ENCODE results near the gene UBAC1.

The UBAC1 gene

DNA sequence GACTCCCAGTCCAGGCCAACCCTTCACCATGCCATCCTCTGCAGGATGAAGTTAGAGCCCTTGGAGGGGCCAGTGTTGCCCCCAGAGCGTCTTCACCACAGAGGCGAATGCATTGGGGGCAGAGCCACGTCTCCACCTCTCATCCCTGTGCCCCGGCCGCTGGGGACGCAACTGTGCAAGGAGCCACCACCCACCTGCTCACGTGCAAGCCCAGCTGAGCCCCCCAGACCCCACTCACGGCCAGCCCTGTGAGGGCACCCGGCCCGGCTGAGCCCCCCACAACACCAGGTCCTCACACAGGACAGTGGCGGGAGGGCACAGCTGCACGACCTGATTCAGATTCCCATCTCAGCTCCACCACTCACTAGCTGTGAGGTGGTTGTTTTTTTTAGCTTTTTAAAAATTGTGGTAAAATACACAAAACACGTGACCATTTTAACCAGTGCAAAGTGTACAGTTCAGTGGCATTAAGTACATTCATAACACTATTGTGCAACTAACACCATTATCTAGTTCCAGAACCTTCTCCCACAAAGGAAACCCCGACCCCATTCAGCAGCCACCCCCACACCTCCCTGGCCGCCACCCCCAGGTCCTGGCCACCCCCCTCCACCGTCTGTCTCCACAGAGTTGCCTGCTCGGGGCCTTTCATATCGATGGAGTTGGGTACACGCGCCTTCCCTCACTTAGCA, 33.5 kb upstream of the UBAC1 start:
- Histone ChIP-seq H3K27ac (ENCODE audit: low read depth in 2 of 2, low read length in 2 of 2) (no peak overlapping the region), H3K4me1 (ENCODE audit: control insufficient read depth in 2 of 2, insufficient read depth in 2 of 2, low read length in 2 of 2) (peaks cover 16 to 17% of the 10 kb centered on the region in 2 donors), H3K9ac (ENCODE audit: low read depth in 1 of 2, low read length in 2 of 2) (no peak overlapping the region), H3K9me3 (ENCODE audit: control insufficient read depth in 2 of 2, low read length in 2 of 2) (no peaks in the 10 kb centered on the region), H3K27me3 (ENCODE audit: control insufficient read depth in 2 of 2, insufficient read depth in 2 of 2, low read length in 2 of 2) (peaks cover 0 to 3% of the 10 kb centered on the region in 2 donors), H3K4me3 (ENCODE audit: low read length in 2 of 2) (no peak overlapping the region), H3K36me3 (ENCODE audit: control insufficient read depth in 2 of 2, insufficient read depth in 2 of 2, low read length in 2 of 2) (no peaks in the 10 kb centered on the region)

DNA sequence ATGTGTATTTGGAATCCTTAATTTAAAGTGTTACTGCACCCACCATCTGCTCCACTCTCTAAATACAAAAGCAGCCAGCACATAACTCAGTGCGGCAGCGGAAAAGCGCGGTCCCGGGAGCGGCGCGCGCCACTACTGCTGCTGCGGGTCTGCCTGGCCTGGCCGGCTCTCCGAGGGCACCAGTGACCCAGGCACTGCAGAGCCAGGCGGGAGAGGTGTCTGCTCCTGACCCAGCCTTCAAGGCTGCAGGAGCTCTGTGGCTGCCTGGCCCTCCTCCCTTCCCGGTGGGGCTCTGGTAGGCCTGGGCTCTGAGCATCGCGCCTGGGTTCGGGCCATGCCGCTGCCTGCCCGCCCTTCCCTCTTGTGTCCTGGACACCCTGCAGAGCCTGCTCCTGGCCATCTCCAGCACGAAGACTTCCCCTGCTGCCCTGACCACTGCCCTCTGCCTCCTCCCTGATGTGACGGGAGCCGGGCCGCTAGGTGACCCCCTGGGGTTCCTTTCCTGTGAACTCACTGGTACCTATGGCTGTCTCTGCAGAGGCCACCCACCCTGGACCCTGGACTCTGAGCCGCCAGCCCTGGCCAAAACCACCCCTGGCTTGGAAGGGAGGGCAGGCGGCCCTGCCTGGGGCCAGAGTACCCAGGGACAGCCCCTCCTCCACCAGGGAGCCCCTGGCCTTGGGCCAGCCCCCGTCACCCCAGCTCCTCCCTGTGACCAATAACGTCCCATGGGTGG, 32.8 kb upstream of the UBAC1 start:
- H3K9ac ChIP-seq (ENCODE audit: low read depth in 1 of 2, low read length in 2 of 2): no peak overlapping the region
- peak overlapping the region in 1 of 2 donors; percentile 83 for H3K27ac ChIP-seq (ENCODE audit: low read depth in 2 of 2, low read length in 2 of 2)
- H3K27me3 ChIP-seq (ENCODE audit: control insufficient read depth in 2 of 2, insufficient read depth in 2 of 2, low read length in 2 of 2): peaks cover 2 to 3% of the 10 kb centered on the region in 2 donors
- H3K9me3 ChIP-seq (ENCODE audit: control insufficient read depth in 2 of 2, low read length in 2 of 2): no peaks in the 10 kb centered on the region
- H3K36me3 ChIP-seq (ENCODE audit: control insufficient read depth in 2 of 2, insufficient read depth in 2 of 2, low read length in 2 of 2): no peaks in the 10 kb centered on the region
- peaks cover 16 to 17% of the 10 kb centered on the region in 2 donors for H3K4me1 ChIP-seq (ENCODE audit: control insufficient read depth in 2 of 2, insufficient read depth in 2 of 2, low read length in 2 of 2)
- no peak overlapping the region for H3K4me3 ChIP-seq (ENCODE audit: low read length in 2 of 2)

DNA sequence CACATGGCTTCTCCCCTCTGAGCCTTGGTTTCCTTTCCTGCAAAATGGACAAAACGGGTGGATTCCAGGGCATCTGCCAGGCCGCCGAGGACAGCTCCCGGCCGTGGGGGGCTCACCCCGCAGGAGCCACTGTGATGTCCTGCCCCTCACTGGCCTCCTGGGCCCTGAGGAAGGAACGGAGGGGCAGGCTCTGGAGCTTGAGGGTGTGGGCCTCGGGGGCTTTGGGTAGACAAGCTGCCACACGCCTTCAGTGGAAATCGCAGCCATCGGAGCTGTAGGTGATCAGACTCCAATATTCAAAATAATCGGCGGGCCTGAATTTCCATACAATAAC, 32.2 kb upstream of the UBAC1 start:
- Histone ChIP-seq H3K9me3 (ENCODE audit: control insufficient read depth in 2 of 2, low read length in 2 of 2) (no peaks in the 10 kb centered on the region), H3K27ac (ENCODE audit: low read depth in 2 of 2, low read length in 2 of 2) (peak overlapping the region; percentile 79 to 83), H3K9ac (ENCODE audit: low read depth in 1 of 2, low read length in 2 of 2) (peak overlapping the region in 1 of 2 donors; percentile 57), H3K4me1 (ENCODE audit: control insufficient read depth in 2 of 2, insufficient read depth in 2 of 2, low read length in 2 of 2) (peaks cover 16 to 17% of the 10 kb centered on the region in 2 donors), H3K27me3 (ENCODE audit: control insufficient read depth in 2 of 2, insufficient read depth in 2 of 2, low read length in 2 of 2) (peaks cover 2 to 3% of the 10 kb centered on the region in 2 donors), H3K4me3 (ENCODE audit: low read length in 2 of 2) (no peak overlapping the region), H3K36me3 (ENCODE audit: control insufficient read depth in 2 of 2, insufficient read depth in 2 of 2, low read length in 2 of 2) (no peaks in the 10 kb centered on the region)

DNA sequence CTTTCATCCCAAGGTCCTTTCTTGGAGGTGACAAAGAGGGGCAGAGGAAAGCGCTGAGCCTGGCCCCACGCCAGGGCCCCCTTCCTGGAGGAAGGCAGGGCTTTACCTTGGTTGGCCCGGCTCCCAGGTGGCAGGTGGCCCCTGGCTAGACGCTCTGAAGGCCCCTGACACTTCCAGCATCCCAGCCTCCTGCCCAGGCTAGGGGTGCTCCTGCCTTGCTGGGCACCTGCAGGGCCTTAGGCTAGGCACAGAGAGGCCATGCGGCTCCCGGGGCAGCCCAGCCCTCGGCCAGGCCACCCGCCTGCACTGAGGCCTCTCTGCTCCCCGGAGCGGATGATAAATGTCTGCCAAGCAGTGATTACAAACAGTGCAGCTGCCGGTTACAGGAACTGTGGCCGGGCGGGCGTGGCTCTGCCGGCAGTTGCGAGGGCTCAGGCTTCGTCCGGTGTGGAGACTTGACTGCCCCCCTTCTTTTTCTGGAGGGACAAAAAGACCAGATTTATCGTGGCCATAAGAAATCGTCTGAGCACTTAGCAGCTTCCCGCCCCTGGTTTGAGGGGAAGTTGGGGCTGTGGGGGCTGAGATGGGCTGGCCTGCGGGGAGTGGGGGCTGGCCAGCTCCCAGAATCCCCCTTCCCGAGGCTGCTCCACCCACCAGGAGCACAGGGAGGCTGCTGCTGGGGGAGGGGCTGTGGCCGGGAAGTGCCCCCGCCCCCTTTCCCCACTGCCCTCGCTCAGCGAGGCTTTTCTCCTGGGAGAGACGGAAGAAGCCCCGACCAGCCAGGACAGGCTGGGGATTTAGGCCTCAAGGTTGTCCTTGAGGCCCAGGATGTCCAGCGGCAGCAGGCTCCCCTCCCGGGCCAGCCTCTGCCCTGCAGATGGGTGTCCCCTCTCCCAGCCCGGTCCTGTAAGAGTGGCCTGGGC, 31.6 kb upstream of the UBAC1 start:
- Histone ChIP-seq H3K27ac (ENCODE audit: low read depth in 2 of 2, low read length in 2 of 2) (peak overlapping the region; percentile 79 to 83), H3K4me1 (ENCODE audit: control insufficient read depth in 2 of 2, insufficient read depth in 2 of 2, low read length in 2 of 2) (peaks cover 16 to 17% of the 10 kb centered on the region in 2 donors), H3K9me3 (ENCODE audit: control insufficient read depth in 2 of 2, low read length in 2 of 2) (no peaks in the 10 kb centered on the region), H3K9ac (ENCODE audit: low read depth in 1 of 2, low read length in 2 of 2) (peak overlapping the region; percentile 24 to 57), H3K27me3 (ENCODE audit: control insufficient read depth in 2 of 2, insufficient read depth in 2 of 2, low read length in 2 of 2) (peaks cover 2 to 3% of the 10 kb centered on the region in 2 donors), H3K36me3 (ENCODE audit: control insufficient read depth in 2 of 2, insufficient read depth in 2 of 2, low read length in 2 of 2) (no peaks in the 10 kb centered on the region), H3K4me3 (ENCODE audit: low read length in 2 of 2) (peak overlapping the region; percentile 20 to 41)

DNA sequence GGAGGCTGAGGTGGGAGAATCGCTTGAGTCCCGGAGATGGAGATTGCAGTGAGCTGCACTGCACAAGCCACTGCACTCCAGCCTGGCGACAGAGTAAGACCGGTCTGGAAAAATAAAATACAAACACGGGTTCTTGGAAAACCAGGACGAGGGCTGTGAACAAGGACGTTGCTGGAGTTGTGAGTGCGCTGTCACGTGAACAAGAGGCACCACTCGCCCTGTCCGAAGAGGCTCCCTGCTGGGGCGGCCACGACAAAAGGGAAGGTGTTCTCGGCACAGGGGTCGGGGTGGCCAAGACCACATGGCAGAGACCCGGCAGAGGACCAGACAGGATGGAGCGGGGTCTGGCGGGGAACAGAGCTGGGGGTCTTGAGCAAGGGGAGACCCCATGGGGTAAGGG, 30.6 kb upstream of the UBAC1 start:
- H3K4me1 ChIP-seq (ENCODE audit: control insufficient read depth in 2 of 2, insufficient read depth in 2 of 2, low read length in 2 of 2): peaks cover 16 to 17% of the 10 kb centered on the region in 2 donors
- peak overlapping the region in 1 of 2 donors; percentile 83 for H3K27ac ChIP-seq (ENCODE audit: low read depth in 2 of 2, low read length in 2 of 2)
- no peaks in the 10 kb centered on the region for H3K9me3 ChIP-seq (ENCODE audit: control insufficient read depth in 2 of 2, low read length in 2 of 2)
- H3K4me3 ChIP-seq (ENCODE audit: low read length in 2 of 2): no peak overlapping the region
- peaks cover 2 to 3% of the 10 kb centered on the region in 2 donors for H3K27me3 ChIP-seq (ENCODE audit: control insufficient read depth in 2 of 2, insufficient read depth in 2 of 2, low read length in 2 of 2)
- no peak overlapping the region for H3K9ac ChIP-seq (ENCODE audit: low read depth in 1 of 2, low read length in 2 of 2)
- no peaks in the 10 kb centered on the region for H3K36me3 ChIP-seq (ENCODE audit: control insufficient read depth in 2 of 2, insufficient read depth in 2 of 2, low read length in 2 of 2)

DNA sequence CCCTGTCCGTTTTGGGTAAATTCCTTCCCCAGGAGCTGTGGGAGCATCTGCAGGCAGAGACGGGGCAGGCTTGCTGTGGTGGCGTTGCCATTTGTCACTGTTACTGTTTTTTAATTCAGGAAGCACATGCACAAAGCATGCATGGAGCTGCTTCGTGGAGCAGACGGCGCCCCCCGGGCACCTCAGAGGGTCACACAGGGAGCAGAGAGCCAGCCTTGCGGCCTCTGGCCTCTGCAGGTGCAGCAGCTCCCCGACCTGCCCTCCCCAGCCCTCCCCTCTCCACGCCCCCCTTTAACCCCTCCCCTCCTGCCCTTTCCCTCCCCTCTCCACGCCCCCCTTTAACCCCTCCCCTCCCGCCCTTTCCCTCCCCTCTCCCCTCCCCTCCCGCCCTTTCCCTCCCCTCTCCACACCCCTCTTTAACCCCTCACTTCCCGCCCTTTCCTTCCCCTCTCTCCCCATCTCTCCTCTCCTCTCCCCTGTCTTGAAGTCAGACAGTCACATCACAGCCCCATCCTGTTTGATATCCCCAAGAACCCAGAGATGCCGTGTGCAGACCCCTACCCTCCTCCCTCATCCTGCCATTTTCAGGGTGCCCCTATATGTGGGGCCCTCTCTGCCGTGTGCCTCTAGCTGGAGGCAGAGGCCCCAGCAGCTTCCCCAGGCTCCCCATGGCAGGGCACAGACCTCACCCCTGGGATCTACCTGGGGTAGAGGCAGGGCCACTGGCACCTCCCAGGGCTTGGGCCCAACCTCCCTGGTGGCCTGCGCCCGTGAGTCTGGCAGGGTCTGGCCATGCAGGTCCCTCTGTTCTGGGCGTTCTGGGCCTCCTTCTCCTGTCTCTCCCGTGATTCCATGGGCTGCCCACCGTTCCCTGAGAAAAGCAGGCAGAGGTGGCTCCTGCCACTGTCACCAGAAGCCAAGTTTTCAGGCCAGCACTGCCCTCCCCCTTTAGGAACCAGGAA, 29.6 kb upstream of the UBAC1 start:
- H3K4me3 ChIP-seq (ENCODE audit: low read length in 2 of 2): no peak overlapping the region
- H3K36me3 ChIP-seq (ENCODE audit: control insufficient read depth in 2 of 2, insufficient read depth in 2 of 2, low read length in 2 of 2): no peaks in the 10 kb centered on the region
- no peak overlapping the region for H3K9ac ChIP-seq (ENCODE audit: low read depth in 1 of 2, low read length in 2 of 2)
- no peak overlapping the region for H3K27ac ChIP-seq (ENCODE audit: low read depth in 2 of 2, low read length in 2 of 2)
- no peaks in the 10 kb centered on the region for H3K9me3 ChIP-seq (ENCODE audit: control insufficient read depth in 2 of 2, low read length in 2 of 2)
- H3K27me3 ChIP-seq (ENCODE audit: control insufficient read depth in 2 of 2, insufficient read depth in 2 of 2, low read length in 2 of 2): peaks cover 2 to 3% of the 10 kb centered on the region in 2 donors
- peaks cover 16 to 17% of the 10 kb centered on the region in 2 donors for H3K4me1 ChIP-seq (ENCODE audit: control insufficient read depth in 2 of 2, insufficient read depth in 2 of 2, low read length in 2 of 2)

DNA sequence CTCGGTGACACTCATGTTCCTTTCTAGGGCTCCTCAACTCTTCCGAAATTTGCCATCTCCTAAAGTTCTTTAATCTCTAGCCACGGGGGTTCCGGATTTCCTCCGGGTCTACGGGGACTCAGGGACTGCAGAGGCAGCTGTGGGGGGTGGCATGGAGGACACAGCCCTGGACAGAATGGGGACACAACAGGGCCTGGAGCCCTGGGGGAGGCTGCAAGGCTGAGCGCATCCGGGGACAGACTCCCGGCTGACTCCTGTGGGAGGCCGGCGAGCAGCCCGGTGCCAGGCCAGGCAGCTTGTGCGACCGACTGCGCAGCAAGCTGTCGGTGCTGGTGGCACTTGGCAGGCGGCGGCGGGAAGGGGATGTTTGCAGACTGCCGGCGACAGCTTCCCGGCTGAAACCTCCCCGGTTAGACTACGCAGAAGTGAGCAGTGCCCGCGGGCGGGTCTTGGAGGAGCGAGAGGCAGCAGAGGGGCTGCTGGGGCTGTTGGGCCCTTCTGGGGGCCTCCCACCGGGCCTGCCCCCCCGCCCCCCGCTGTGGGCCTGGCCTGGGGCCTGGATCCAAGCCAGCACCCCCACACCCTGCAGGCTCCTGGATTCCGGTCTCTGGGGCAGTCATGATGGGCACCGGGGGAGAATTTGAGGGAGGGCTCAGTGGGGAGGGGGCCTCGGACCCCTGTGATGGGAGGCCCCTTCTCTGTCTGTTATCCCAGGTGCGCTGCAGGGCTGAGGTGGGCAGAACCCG, 28.7 kb upstream of the UBAC1 start:
- H3K4me3 ChIP-seq (ENCODE audit: low read length in 2 of 2): no peak overlapping the region
- H3K27me3 ChIP-seq (ENCODE audit: control insufficient read depth in 2 of 2, insufficient read depth in 2 of 2, low read length in 2 of 2): peaks cover 2 to 3% of the 10 kb centered on the region in 2 donors
- no peak overlapping the region for H3K27ac ChIP-seq (ENCODE audit: low read depth in 2 of 2, low read length in 2 of 2)
- peaks cover 16 to 17% of the 10 kb centered on the region in 2 donors for H3K4me1 ChIP-seq (ENCODE audit: control insufficient read depth in 2 of 2, insufficient read depth in 2 of 2, low read length in 2 of 2)
- no peaks in the 10 kb centered on the region for H3K9me3 ChIP-seq (ENCODE audit: control insufficient read depth in 2 of 2, low read length in 2 of 2)
- no peak overlapping the region for H3K9ac ChIP-seq (ENCODE audit: low read depth in 1 of 2, low read length in 2 of 2)
- H3K36me3 ChIP-seq (ENCODE audit: control insufficient read depth in 2 of 2, insufficient read depth in 2 of 2, low read length in 2 of 2): no peaks in the 10 kb centered on the region

DNA sequence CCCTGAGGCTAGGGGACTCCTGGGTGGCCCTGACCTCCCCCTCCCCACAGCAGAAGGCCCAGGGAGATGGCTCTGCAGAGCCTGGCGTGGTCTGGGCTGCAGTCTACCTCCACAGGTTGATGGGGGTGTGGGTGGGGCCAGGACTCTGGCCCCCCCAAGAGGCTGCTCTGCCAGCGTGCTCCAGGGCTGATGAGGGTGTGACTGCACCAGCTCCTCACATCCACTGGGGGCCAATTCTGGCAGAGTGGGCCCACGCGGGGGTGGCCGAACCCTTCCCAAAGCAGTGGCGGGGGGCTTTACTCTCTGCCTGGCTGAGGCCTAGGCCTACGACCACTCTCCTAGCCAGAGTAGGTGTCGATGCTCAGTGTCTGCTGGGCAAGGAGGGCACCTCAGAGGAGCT, 28.0 kb upstream of the UBAC1 start:
- Histone ChIP-seq H3K27me3 (ENCODE audit: control insufficient read depth in 2 of 2, insufficient read depth in 2 of 2, low read length in 2 of 2) (peaks cover 2 to 5% of the 10 kb centered on the region in 2 donors), H3K36me3 (ENCODE audit: control insufficient read depth in 2 of 2, insufficient read depth in 2 of 2, low read length in 2 of 2) (no peaks in the 10 kb centered on the region), H3K27ac (ENCODE audit: low read depth in 2 of 2, low read length in 2 of 2) (no peak overlapping the region), H3K9me3 (ENCODE audit: control insufficient read depth in 2 of 2, low read length in 2 of 2) (no peaks in the 10 kb centered on the region), H3K4me3 (ENCODE audit: low read length in 2 of 2) (no peak overlapping the region), H3K9ac (ENCODE audit: low read depth in 1 of 2, low read length in 2 of 2) (no peak overlapping the region), H3K4me1 (ENCODE audit: control insufficient read depth in 2 of 2, insufficient read depth in 2 of 2, low read length in 2 of 2) (peaks cover 16 to 17% of the 10 kb centered on the region in 2 donors)

DNA sequence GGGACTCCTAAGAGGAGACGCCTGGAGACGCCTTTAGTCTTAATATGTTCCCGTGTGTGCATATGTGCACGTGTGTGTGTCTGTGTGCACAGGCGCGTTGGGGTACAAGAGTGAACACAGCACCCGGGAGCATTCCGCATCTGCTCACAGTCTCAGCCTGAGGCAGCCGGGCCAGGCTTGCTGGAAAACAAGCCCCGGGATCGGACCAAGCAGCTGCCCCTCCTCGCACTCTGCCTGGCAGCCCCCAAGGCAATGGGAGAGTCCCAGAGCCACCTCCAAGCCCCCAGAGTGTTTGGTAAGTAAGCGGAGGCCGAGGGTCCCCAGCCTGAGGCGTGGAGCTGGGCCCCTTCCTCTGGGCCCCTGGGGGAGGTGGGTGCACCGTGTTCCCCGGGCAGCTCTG, 27.3 kb upstream of the UBAC1 start:
- H3K9ac ChIP-seq (ENCODE audit: low read depth in 1 of 2, low read length in 2 of 2): no peak overlapping the region
- peaks cover 16 to 17% of the 10 kb centered on the region in 2 donors for H3K4me1 ChIP-seq (ENCODE audit: control insufficient read depth in 2 of 2, insufficient read depth in 2 of 2, low read length in 2 of 2)
- H3K27ac ChIP-seq (ENCODE audit: low read depth in 2 of 2, low read length in 2 of 2): no peak overlapping the region
- H3K36me3 ChIP-seq (ENCODE audit: control insufficient read depth in 2 of 2, insufficient read depth in 2 of 2, low read length in 2 of 2): no peaks in the 10 kb centered on the region
- H3K4me3 ChIP-seq (ENCODE audit: low read length in 2 of 2): no peak overlapping the region
- H3K27me3 ChIP-seq (ENCODE audit: control insufficient read depth in 2 of 2, insufficient read depth in 2 of 2, low read length in 2 of 2): peaks cover 2 to 5% of the 10 kb centered on the region in 2 donors
- H3K9me3 ChIP-seq (ENCODE audit: control insufficient read depth in 2 of 2, low read length in 2 of 2): no peaks in the 10 kb centered on the region

All from mucosa of rectum (tissue), 2 donors.